Stimulated activated CD8-positive, alpha-beta memory T cell treated with anti-CD3 and anti-CD28 coated beads, Interleukin-4, amount 100 ng/mL, for 48 hours (primary cell): ENCODE measurements around the gene ARGFX.

ENCODE experiments used
- DNase-seq: peaks from one replicate; pipeline ENCODE4 v3.0.0-alpha.2; 2020

Gene ARGFX

DNA sequence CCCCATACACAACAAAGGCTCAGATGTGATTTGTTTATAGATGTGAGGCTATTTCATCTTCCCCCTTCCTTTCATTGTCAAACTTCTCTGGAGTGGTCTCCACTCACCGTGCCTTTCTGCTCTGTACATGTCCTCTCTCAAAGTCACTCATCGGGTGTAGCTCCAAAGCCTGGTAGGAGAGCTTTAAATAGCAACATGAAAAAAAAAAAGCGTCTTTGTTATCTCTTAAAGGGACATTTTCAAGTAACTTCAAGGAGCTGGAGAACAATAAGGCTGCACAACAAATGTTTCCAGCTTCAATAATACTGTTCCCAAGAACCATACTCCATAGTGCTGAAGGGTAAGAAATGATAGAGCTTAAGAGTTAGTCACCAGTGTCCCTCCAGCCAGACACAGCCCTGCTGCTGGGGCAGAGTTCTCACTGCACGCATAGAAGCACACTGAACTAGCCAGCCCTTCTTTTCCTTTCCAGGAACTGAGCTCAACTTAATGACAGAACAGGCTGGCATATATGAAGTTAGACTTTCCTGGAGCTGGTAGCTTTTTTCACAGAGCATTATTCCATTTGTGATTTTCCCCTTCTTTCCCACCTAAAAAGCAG lies 33.6 kb downstream of the ARGFX start:
- no peak for DNase-seq

DNA sequence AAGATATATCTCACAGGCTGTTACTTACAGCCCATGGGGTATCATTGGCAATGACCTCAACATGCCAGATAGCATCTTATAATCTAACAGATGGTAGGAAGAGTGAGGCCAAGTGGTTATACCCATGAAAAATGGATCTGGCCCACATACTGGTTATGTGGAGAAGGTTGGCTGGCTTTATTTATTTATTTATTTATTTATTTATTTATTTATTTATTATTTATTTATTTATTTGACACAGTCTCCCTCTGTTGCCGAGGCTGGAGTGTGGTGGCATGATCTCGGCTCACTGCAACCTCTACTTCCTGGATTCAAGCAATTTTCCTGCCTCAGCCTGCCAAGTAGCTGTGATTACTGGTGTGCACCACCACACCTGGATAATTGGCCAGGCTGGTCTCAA lies 37.0 kb downstream of the ARGFX start:
- DNase-seq, result no peak

DNA sequence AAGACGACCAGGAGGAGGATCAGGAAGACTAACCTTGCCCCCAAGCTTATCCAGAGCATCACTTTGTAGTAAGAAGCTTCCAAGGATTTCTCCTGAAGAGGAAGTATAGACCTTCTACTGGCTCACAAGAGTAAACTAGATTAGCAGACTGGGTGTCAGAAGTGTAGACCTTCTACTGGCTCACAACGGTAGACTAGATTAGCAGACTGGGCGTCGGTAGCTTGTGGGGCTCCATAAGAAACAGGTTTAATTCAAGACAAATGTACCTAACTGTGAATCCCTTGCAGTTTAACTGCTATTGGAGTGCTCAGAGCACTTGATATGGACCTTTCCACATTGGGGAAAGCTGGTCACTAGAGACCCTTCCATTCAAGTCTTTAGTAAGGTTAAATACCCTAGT lies 38.4 kb downstream of the ARGFX start:
- no peak for DNase-seq
